Smooth muscle cell (in vitro differentiated cells): ENCODE results near the gene MTNR1B. TPM values are rescaled to one million over a fixed set of nuclear protein-coding genes. Genes with fewer than 3 reads are reported as not detected.

Experiments used
- DNase-seq: peaks from one replicate; lab custom pipeline; 2025; ENCODE audit not compliant: unreplicated experiment; lab: John Stamatoyannopoulos, UW
- H2AFZ ChIP-seq: fragments of 200-600 bp; sonication (generic); 2 replicates; pipeline ENCODE4 v1.6.0; 2016; ENCODE audit warnings: antibody characterized with exemption, low read depth, mild to moderate bottlenecking
- H3F3A ChIP-seq: fragments of 200-600 bp; sonication (generic); 2 replicates; pipeline ENCODE4 v1.6.0; 2017; ENCODE audit warnings: antibody characterized with exemption, low read depth
- H3K27ac ChIP-seq: fragments of 200-600 bp; sonication (generic); 2 replicates; pipeline ENCODE4 v1.5.1; 2016; ENCODE audit warnings: low read depth, mild to moderate bottlenecking
- H3K27me3 ChIP-seq: fragments of 200-600 bp; sonication (generic); 2 replicates; pipeline ENCODE4 v1.6.1; 2016; ENCODE audit warnings: low read depth, mild to moderate bottlenecking
- H3K36me3 ChIP-seq: fragments of 200-600 bp; sonication (generic); 2 replicates; pipeline ENCODE4 v1.5.1; 2016; ENCODE audit warnings: low read depth
- H3K4me1 ChIP-seq: fragments of 200-600 bp; sonication (generic); 2 replicates; pipeline ENCODE4 v1.5.1; 2016; ENCODE audit warnings: low read depth
- H3K4me2 ChIP-seq: fragments of 200-600 bp; sonication (generic); 2 replicates; pipeline ENCODE4 v1.6.0; 2016; ENCODE audit warnings: mild to moderate bottlenecking
- H3K4me3 ChIP-seq: fragments of 200-600 bp; sonication (generic); 2 replicates; pipeline ENCODE4 v1.5.1; 2016; ENCODE audit warnings: mild to moderate bottlenecking
- H3K79me2 ChIP-seq: fragments of 200-600 bp; sonication (generic); 2 replicates; pipeline ENCODE4 v1.6.0; 2016; ENCODE audit warnings: low read depth, mild to moderate bottlenecking
- H3K9ac ChIP-seq: fragments of 200-600 bp; sonication (generic); 2 replicates; pipeline ENCODE4 v1.6.0; 2016; ENCODE audit warnings: low read depth
- H3K9me3 ChIP-seq: fragments of 200-600 bp; sonication (generic); replicated peaks from 2 replicates; pipeline ENCODE4 v1.5.1; 2016; ENCODE audit warnings: low read depth
- H4K20me1 ChIP-seq: fragments of 200-600 bp; sonication (generic); 2 replicates; pipeline ENCODE4 v1.6.0; 2016; ENCODE audit warnings: low read depth
- CTCF ChIP-seq: fragments of 200-600 bp; sonication (generic); IDR thresholded peaks from 2 replicates; pipeline ENCODE4 v1.5.1; 2017; ENCODE audit warnings: borderline replicate concordance, mild to moderate bottlenecking, antibody characterized with exemption; ENCODE audit not compliant: insufficient read depth, poor library complexity, severe bottlenecking
- WGBS: methylation state at CpG from one replicate; pipeline ENCODE4 v1.1.7; 2016; ENCODE audit warnings: low lambda C conversion rate; 5-methylcytosine and 5-hydroxymethylcytosine counted together
- polyA plus RNA-seq: library from polyadenylated mRNA; unstranded; fragments of >200 nt; fragmentation: Nextera tagmentation; extraction: Ambion mirVana; gene quantifications from 2 replicates; pipeline ENCODE4 v1.2.1, GENCODE V29; 2016
- total RNA-seq: library from RNA; depleted of rRNA; stranded (reverse); fragments of >200 nt; gene quantifications from 2 replicates; pipeline ENCODE4 v1.2.3, GENCODE V29; 2014

Gene MTNR1B
- total and polyA plus RNA-seq, 2 experiments from 2014 or later, result not detected

- Histone ChIP-seq H3K36me3 (no peaks in the 10 kb centered on the region), H3K4me3 (no peak overlapping the region), H3K79me2 (no peaks in the 10 kb centered on the region), H4K20me1 (no peaks in the 10 kb centered on the region), H3K4me2 (no peak overlapping the region), H3K27ac (no peak overlapping the region), H3K9ac (no peak overlapping the region), H3K27me3 (no peaks in the 10 kb centered on the region), H3K9me3 (no peaks in the 10 kb centered on the region), H3K4me1 (no peaks in the 10 kb centered on the region), H3F3A (no peaks in the 10 kb centered on the region), H2AFZ (no peak overlapping the region)
- WGBS, result 89% methylated on average over 11 of the region's 11 CpGs
- no peak for TF ChIP-seq CTCF
- no peak for DNase-seq
Observed at GRCh38 chr11:92929653-92930052, 39.8 kb upstream of the MTNR1B start.

- WGBS, result 35% methylated on average over 3 of the region's 3 CpGs
- no peaks in the 10 kb centered on the region for H3K36me3 ChIP-seq
- no peaks in the 10 kb centered on the region for H4K20me1 ChIP-seq
- H3F3A ChIP-seq, result no peaks in the 10 kb centered on the region
- no peak for TF ChIP-seq CTCF
- H3K4me3 ChIP-seq, result no peak overlapping the region
- H3K4me2 ChIP-seq, result no peak overlapping the region
- H3K4me1 ChIP-seq, result no peaks in the 10 kb centered on the region
- no peaks in the 10 kb centered on the region for H3K79me2 ChIP-seq
- H3K27me3 ChIP-seq, result no peaks in the 10 kb centered on the region
- no peak overlapping the region for H3K9ac ChIP-seq
- H2AFZ ChIP-seq, result no peak overlapping the region
- no peak for DNase-seq
- H3K9me3 ChIP-seq, result no peaks in the 10 kb centered on the region
- H3K27ac ChIP-seq, result no peak overlapping the region
Observed at GRCh38 chr11:92931746-92932422, 37.6 kb upstream of the MTNR1B start.

GRCh38 chr11:92939305-92939704 lies 30.1 kb upstream of the MTNR1B start:
- no peak overlapping the region for H3K4me2 ChIP-seq
- H3F3A ChIP-seq, result no peaks in the 10 kb centered on the region
- no peak overlapping the region for H2AFZ ChIP-seq
- no peaks in the 10 kb centered on the region for H3K9me3 ChIP-seq
- WGBS, result 97% methylated on average over 4 of the region's 4 CpGs
- H3K4me1 ChIP-seq, result no peaks in the 10 kb centered on the region
- TF ChIP-seq CTCF, result no peak
- H3K27ac ChIP-seq, result no peak overlapping the region
- no peaks in the 10 kb centered on the region for H3K36me3 ChIP-seq
- no peaks in the 10 kb centered on the region for H3K27me3 ChIP-seq
- H3K9ac ChIP-seq, result no peak overlapping the region
- H3K4me3 ChIP-seq, result no peak overlapping the region
- no peaks in the 10 kb centered on the region for H3K79me2 ChIP-seq
- no peaks in the 10 kb centered on the region for H4K20me1 ChIP-seq
- DNase-seq, result no peak
